Measurements from ENCODE around the gene HRK. TPM values are rescaled to one million over a fixed set of nuclear protein-coding genes. Genes with fewer than 3 reads are reported as not detected.

Gene HRK
- total and polyA plus RNA-seq, 7 experiments from 2014 or later: 1.1 TPM; not detected in 6

- Mint-ChIP-seq H3K4me3 (no peak overlapping the region), H3K4me1 (no peaks in the 10 kb centered on the region), H3K27me3 (peaks cover 0 to 40% (median 8%) of the 10 kb centered on the region in 5 donors), H3K9me3 (peaks cover 0 to 5% (median 0%) of the 10 kb centered on the region in 11 donors), H3K27ac (no peak overlapping the region), H3K36me3 (no peaks in the 10 kb centered on the region)
- CTCF ChIA-PET: no interaction called here
- no peak overlapping the region for H3K27ac ChIP-seq (ENCODE audit: low read depth, low read length)
- H3K4me3 ChIP-seq (ENCODE audit: low read length): no peak overlapping the region
- DNase-seq (no peak), ATAC-seq (no peak)
- no peaks in the 10 kb centered on the region for H3K27me3 ChIP-seq (ENCODE audit: control insufficient read depth in 2 of 2, insufficient read depth in 2 of 2, low read length in 2 of 2)
- POLR2A ChIA-PET: no interaction called here
- intact Hi-C loops (cut with micrococcal nuclease): no loop called here
- H3K4me1 ChIP-seq (ENCODE audit: control insufficient read depth in 2 of 2, insufficient read depth in 2 of 2, low read length in 2 of 2): no peaks in the 10 kb centered on the region
- no peaks in the 10 kb centered on the region for H3K36me3 ChIP-seq (ENCODE audit: control insufficient read depth in 2 of 3, insufficient read depth in 3 of 3, low read length in 3 of 3)
- no peaks in the 10 kb centered on the region for H3K9me3 ChIP-seq (ENCODE audit: control insufficient read depth in 2 of 3, low read length in 3 of 3)
Measured at GRCh38 chr12:116892349-116893140, 11.3 kb upstream of the HRK start.

- Histone ChIP-seq H3K36me3 (ENCODE audit: control insufficient read depth in 2 of 3, insufficient read depth in 3 of 3, low read length in 3 of 3) (no peaks in the 10 kb centered on the region), H3K4me1 (ENCODE audit: control insufficient read depth in 2 of 2, insufficient read depth in 2 of 2, low read length in 2 of 2) (no peaks in the 10 kb centered on the region), H3K4me3 (ENCODE audit: low read length) (no peak overlapping the region), H3K27me3 (ENCODE audit: control insufficient read depth in 2 of 2, insufficient read depth in 2 of 2, low read length in 2 of 2) (no peaks in the 10 kb centered on the region), H3K9me3 (ENCODE audit: control insufficient read depth in 2 of 3, low read length in 3 of 3) (no peaks in the 10 kb centered on the region), H3K27ac (ENCODE audit: low read depth, low read length) (no peak overlapping the region)
- intact Hi-C loops (cut with micrococcal nuclease): no loop called here
- Mint-ChIP-seq H3K4me3 (no peak overlapping the region), H3K27me3 (peaks cover 0 to 41% (median 10%) of the 10 kb centered on the region in 5 donors), H3K9me3 (peaks cover 0 to 5% (median 0%) of the 10 kb centered on the region in 11 donors), H3K4me1 (no peaks in the 10 kb centered on the region), H3K36me3 (no peaks in the 10 kb centered on the region), H3K27ac (no peak overlapping the region)
- CTCF ChIA-PET: no interaction called here
- ATAC-seq: no peak
- POLR2A ChIA-PET: no interaction called here
- no peak for DNase-seq
Measured at GRCh38 chr12:116891019-116891418, 9.8 kb upstream of the HRK start.

GRCh38 chr12:116890330-116890729 is 9.1 kb upstream of the HRK start:
- H3K9me3 ChIP-seq (ENCODE audit: control insufficient read depth in 2 of 3, low read length in 3 of 3): no peaks in the 10 kb centered on the region
- Mint-ChIP-seq H3K4me3 (no peak overlapping the region), H3K27ac (no peak overlapping the region), H3K36me3 (no peaks in the 10 kb centered on the region), H3K27me3 (peaks cover 0 to 44% (median 10%) of the 10 kb centered on the region in 5 donors), H3K4me1 (no peaks in the 10 kb centered on the region), H3K9me3 (peaks cover 0 to 5% (median 0%) of the 10 kb centered on the region in 11 donors)
- H3K36me3 ChIP-seq (ENCODE audit: control insufficient read depth in 2 of 3, insufficient read depth in 3 of 3, low read length in 3 of 3): no peaks in the 10 kb centered on the region
- H3K27ac ChIP-seq (ENCODE audit: low read depth, low read length): no peak overlapping the region
- no peak overlapping the region for H3K4me3 ChIP-seq (ENCODE audit: low read length)
- intact Hi-C loops (cut with micrococcal nuclease): no loop called here
- ChIA-PET POLR2A (no interaction called here), CTCF (no interaction called here)
- no peaks in the 10 kb centered on the region for H3K4me1 ChIP-seq (ENCODE audit: control insufficient read depth in 2 of 2, insufficient read depth in 2 of 2, low read length in 2 of 2)
- ATAC-seq: no peak
- no peak for DNase-seq
- no peaks in the 10 kb centered on the region for H3K27me3 ChIP-seq (ENCODE audit: control insufficient read depth in 2 of 2, insufficient read depth in 2 of 2, low read length in 2 of 2)

- Histone ChIP-seq H3K4me3 (ENCODE audit: low read length) (no peak overlapping the region), H3K27me3 (ENCODE audit: control insufficient read depth in 2 of 2, insufficient read depth in 2 of 2, low read length in 2 of 2) (no peaks in the 10 kb centered on the region), H3K36me3 (ENCODE audit: control insufficient read depth in 2 of 3, insufficient read depth in 3 of 3, low read length in 3 of 3) (no peaks in the 10 kb centered on the region), H3K4me1 (ENCODE audit: control insufficient read depth in 2 of 2, insufficient read depth in 2 of 2, low read length in 2 of 2) (no peaks in the 10 kb centered on the region), H3K9me3 (ENCODE audit: control insufficient read depth in 2 of 3, low read length in 3 of 3) (no peaks in the 10 kb centered on the region), H3K27ac (ENCODE audit: low read depth, low read length) (no peak overlapping the region)
- H3K4me1 Mint-ChIP-seq: peaks cover 0 to 5% (median 0%) of the 10 kb centered on the region in 7 donors
- intact Hi-C loops (cut with micrococcal nuclease): no loop called here
- H3K27me3 Mint-ChIP-seq: peaks cover 11 to 61% (median 24%) of the 10 kb centered on the region in 5 donors
- DNase-seq (no peak), ATAC-seq (no peak)
- ChIA-PET CTCF (no interaction called here), POLR2A (no interaction called here)
- no peak overlapping the region for H3K27ac Mint-ChIP-seq
- H3K36me3 Mint-ChIP-seq: no peaks in the 10 kb centered on the region
- peaks cover 0 to 5% (median 0%) of the 10 kb centered on the region in 11 donors for H3K9me3 Mint-ChIP-seq
- no peak overlapping the region for H3K4me3 Mint-ChIP-seq
Measured at GRCh38 chr12:116887897-116888296, 6.7 kb upstream of the HRK start.

- H3K36me3 ChIP-seq (ENCODE audit: control insufficient read depth in 2 of 3, insufficient read depth in 3 of 3, low read length in 3 of 3): no peaks in the 10 kb centered on the region
- Mint-ChIP-seq H3K9me3 (peaks cover 0 to 5% (median 0%) of the 10 kb centered on the region in 11 donors), H3K36me3 (no peaks in the 10 kb centered on the region), H3K27ac (no peak overlapping the region), H3K4me1 (peaks cover 4 to 12% (median 6%) of the 10 kb centered on the region in 7 donors), H3K27me3 (peaks cover 18 to 67% (median 29%) of the 10 kb centered on the region in 5 donors), H3K4me3 (no peak overlapping the region)
- H3K27ac ChIP-seq (ENCODE audit: low read depth, low read length): no peak overlapping the region
- no peak overlapping the region for H3K4me3 ChIP-seq (ENCODE audit: low read length)
- peaks cover 0 to 3% of the 10 kb centered on the region in 2 donors for H3K4me1 ChIP-seq (ENCODE audit: control insufficient read depth in 2 of 2, insufficient read depth in 2 of 2, low read length in 2 of 2)
- H3K9me3 ChIP-seq (ENCODE audit: control insufficient read depth in 2 of 3, low read length in 3 of 3): no peaks in the 10 kb centered on the region
- no peak for ATAC-seq
- no peak for DNase-seq
- peaks cover 0 to under 1% of the 10 kb centered on the region in 2 donors for H3K27me3 ChIP-seq (ENCODE audit: control insufficient read depth in 2 of 2, insufficient read depth in 2 of 2, low read length in 2 of 2)
- intact Hi-C loops (cut with micrococcal nuclease): no loop called here
- ChIA-PET POLR2A (no interaction called here), CTCF (no interaction called here)
Measured at GRCh38 chr12:116887244-116887643, 6.0 kb upstream of the HRK start.

GRCh38 chr12:116885491-116885890 is 4.2 kb upstream of the HRK start:
- POLR2A ChIA-PET: no interaction called here
- Mint-ChIP-seq H3K27ac (no peak overlapping the region), H3K36me3 (no peaks in the 10 kb centered on the region), H3K9me3 (peaks cover 0 to 3% (median 0%) of the 10 kb centered on the region in 11 donors), H3K4me1 (peaks cover 11 to 22% (median 16%) of the 10 kb centered on the region in 7 donors), H3K4me3 (no peak overlapping the region), H3K27me3 (peaks cover 29 to 72% (median 40%) of the 10 kb centered on the region in 5 donors)
- Histone ChIP-seq H3K27ac (ENCODE audit: low read depth, low read length) (no peak overlapping the region), H3K36me3 (ENCODE audit: control insufficient read depth in 2 of 3, insufficient read depth in 3 of 3, low read length in 3 of 3) (no peaks in the 10 kb centered on the region), H3K4me3 (ENCODE audit: low read length) (no peak overlapping the region), H3K4me1 (ENCODE audit: control insufficient read depth in 2 of 2, insufficient read depth in 2 of 2, low read length in 2 of 2) (peaks cover 0 to 14% of the 10 kb centered on the region in 2 donors), H3K27me3 (ENCODE audit: control insufficient read depth in 2 of 2, insufficient read depth in 2 of 2, low read length in 2 of 2) (peaks cover 0 to 8% of the 10 kb centered on the region in 2 donors), H3K9me3 (ENCODE audit: control insufficient read depth in 2 of 3, low read length in 3 of 3) (no peaks in the 10 kb centered on the region)
- DNase-seq: no peak
- intact Hi-C loops (cut with micrococcal nuclease): no loop called here
- CTCF ChIA-PET: interaction anchor here (0.6 kb wide), 1 partner anchor 116 kb away, joined by 5 read pairs; no protein-coding TSS in a partner anchor
- peak; percentile 66 for ATAC-seq

GRCh38 chr12:116884871-116885270 is 3.6 kb upstream of the HRK start:
- POLR2A ChIA-PET: no interaction called here
- CTCF ChIA-PET: no interaction called here

More at GRCh38 chr12:116884871-116885270, 3.6 kb upstream of the HRK start:
- H3K4me3 Mint-ChIP-seq: no peak overlapping the region
- ATAC-seq (peak; percentile 49), DNase-seq (no peak)
- Histone ChIP-seq H3K4me3 (ENCODE audit: low read length) (no peak overlapping the region), H3K4me1 (ENCODE audit: control insufficient read depth in 2 of 2, insufficient read depth in 2 of 2, low read length in 2 of 2) (peaks cover 3 to 18% of the 10 kb centered on the region in 2 donors), H3K27me3 (ENCODE audit: control insufficient read depth in 2 of 2, insufficient read depth in 2 of 2, low read length in 2 of 2) (peaks cover 0 to 8% of the 10 kb centered on the region in 2 donors), H3K9me3 (ENCODE audit: control insufficient read depth in 2 of 3, low read length in 3 of 3) (no peaks in the 10 kb centered on the region), H3K27ac (ENCODE audit: low read depth, low read length) (no peak overlapping the region), H3K36me3 (ENCODE audit: control insufficient read depth in 2 of 3, insufficient read depth in 3 of 3, low read length in 3 of 3) (no peaks in the 10 kb centered on the region)
- H3K27me3 Mint-ChIP-seq: peaks cover 35 to 76% (median 46%) of the 10 kb centered on the region in 5 donors
- peaks cover 0 to 1% (median 0%) of the 10 kb centered on the region in 11 donors for H3K9me3 Mint-ChIP-seq
- no peaks in the 10 kb centered on the region for H3K36me3 Mint-ChIP-seq
- no peak overlapping the region for H3K27ac Mint-ChIP-seq
- intact Hi-C loops (cut with micrococcal nuclease): no loop called here
- peaks cover 17 to 29% (median 23%) of the 10 kb centered on the region in 7 donors for H3K4me1 Mint-ChIP-seq

Data from naive thymus-derived CD4-positive, alpha-beta T cell (primary cell).